ENCODE data around the gene ELF5.

GRCh38 chr11:34448223-34448994, 65.2 kb downstream of the ELF5 start:
- no peak for TF ChIP-seq POLR2AphosphoS5 (IDR thresholded peaks at IDR 0.05; ENCODE audit: low read depth, low read length)
- no peak for TF ChIP-seq REST (IDR thresholded peaks at IDR 0.05; ENCODE audit: insufficient read depth in 1 of 2, low read depth in 2 of 2, low read length in 2 of 2)
- no peak for TF ChIP-seq SIN3A (IDR thresholded peaks at IDR 0.05; ENCODE audit: borderline replicate concordance, insufficient read depth, low read length)

All from PFSK-1 (cell line).